AG20443 (cell line): ENCODE data around the gene BTF3.
A peak's percentile ranks its signal among the peaks of the same experiment; 100 is the strongest.
"Not testable (repeated sequence)": the region's sequence is repeated elsewhere in the genome, so short reads cannot be mapped to it uniquely, and the experiment has no call there.

ENCODE experiments used
- DNase-seq: peaks from one replicate; pipeline ENCODE4 v3.0.0; 2012; ENCODE audit warnings: low spot score, mixed read lengths

The BTF3 gene

GRCh38 chr5:73486119-73486899 is 11.9 kb upstream of the BTF3 start:
- DNase-seq, result no peak

- not testable (repeated sequence) for DNase-seq
Measured at GRCh38 chr5:73487257-73487656, 11.0 kb upstream of the BTF3 start.

GRCh38 chr5:73487815-73488214 is 10.4 kb upstream of the BTF3 start:
- no peak for DNase-seq

GRCh38 chr5:73488806-73489205 is 9.4 kb upstream of the BTF3 start:
- no peak for DNase-seq

- no peak for DNase-seq
Measured at GRCh38 chr5:73490088-73490487, 8.2 kb upstream of the BTF3 start.

- no peak for DNase-seq
Measured at GRCh38 chr5:73491155-73491554, 7.1 kb upstream of the BTF3 start.

- DNase-seq, result no peak
Measured at GRCh38 chr5:73493421-73493820, 4.8 kb upstream of the BTF3 start.

- DNase-seq, result no peak
Measured at GRCh38 chr5:73494721-73495120, 3.5 kb upstream of the BTF3 start.

GRCh38 chr5:73495772-73496335 is 2.4 kb upstream of the BTF3 start:
- no peak for DNase-seq

GRCh38 chr5:73496984-73497457 is 1.2 kb upstream of the BTF3 start:
- DNase-seq, result peak; percentile 39

GRCh38 chr5:73497497-73498056 is 665 bp upstream of the BTF3 start:
- DNase-seq, result no peak

GRCh38 chr5:73499187-73499586 is 945 bp downstream of the BTF3 start:
- DNase-seq, result no peak

- DNase-seq, result no peak
Measured at GRCh38 chr5:73499756-73500155, 1.5 kb downstream of the BTF3 start.

GRCh38 chr5:73501406-73501805 is 3.2 kb downstream of the BTF3 start:
- DNase-seq, result no peak

- DNase-seq, result no peak
Measured at GRCh38 chr5:73506459-73506955, 8.3 kb downstream of the BTF3 start.

GRCh38 chr5:73507062-73507461 is 8.8 kb downstream of the BTF3 start:
- DNase-seq, result no peak

- DNase-seq, result not testable (repeated sequence)
Measured at GRCh38 chr5:73508521-73508920, 10.3 kb downstream of the BTF3 start.

GRCh38 chr5:73513996-73514395 is 15.8 kb downstream of the BTF3 start:
- no peak for DNase-seq

GRCh38 chr5:73514418-73514817 is 16.2 kb downstream of the BTF3 start:
- DNase-seq, result no peak

- DNase-seq, result no peak
Measured at GRCh38 chr5:73515232-73515631, 17.0 kb downstream of the BTF3 start.

GRCh38 chr5:73519531-73520283 is 21.5 kb downstream of the BTF3 start:
- DNase-seq, result peak; percentile 92

- DNase-seq, result no peak
Measured at GRCh38 chr5:73522989-73523388, 24.7 kb downstream of the BTF3 start.
